ENCODE data around the gene ALKBH3.

Gene ALKBH3

DNA sequence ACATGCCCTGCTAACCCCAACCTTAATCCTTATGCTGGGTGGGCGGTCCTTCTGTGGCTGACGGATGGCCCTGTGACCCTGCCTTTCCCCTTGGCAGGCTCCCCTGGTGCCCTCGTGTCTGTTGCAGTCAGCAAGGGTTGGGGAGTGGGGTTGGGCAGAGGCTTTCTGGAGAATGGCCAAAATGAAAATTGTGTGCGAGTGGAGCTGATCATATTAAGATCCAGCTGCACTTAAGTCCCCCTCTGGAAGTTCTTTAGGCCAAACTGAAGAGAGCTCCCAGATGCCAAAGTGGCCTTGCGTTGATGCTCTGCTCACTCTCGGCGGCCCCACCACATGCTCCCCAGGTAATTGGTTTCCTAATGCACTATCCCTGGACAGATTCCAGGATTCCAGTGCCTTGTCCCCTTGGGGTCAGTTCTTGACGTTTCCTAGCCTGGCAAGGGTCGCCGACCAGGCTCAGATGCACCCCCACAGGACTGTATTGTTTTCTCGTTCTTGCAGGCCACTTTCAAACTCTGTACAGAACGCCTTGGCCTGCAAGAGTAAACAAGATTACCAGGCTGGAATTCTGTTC lies 45.4 kb downstream of the ALKBH3 start:
- peak; percentile 41 for ATAC-seq
- TF ChIP-seq ZFP3 (CRISPR knock-in tag; IDR thresholded peaks at IDR 0.05) (no peak; the same call in 1 of the 2 replicates), TCF4 (CRISPR knock-in tag; IDR thresholded peaks at IDR 0.05; ENCODE audit: borderline replicate concordance) (peak; percentile 87; the same call in 1 of the 2 replicates), PPARA (CRISPR knock-in tag; IDR thresholded peaks at IDR 0.05; ENCODE audit: borderline replicate concordance) (0 out of 2 replicates have a peak, but pooled peaks have one; percentile 21), GLIS3 (CRISPR knock-in tag; IDR thresholded peaks at IDR 0.05) (no peak; the same call in 1 of the 2 replicates), TOX (CRISPR knock-in tag; IDR thresholded peaks at IDR 0.05; ENCODE audit: borderline replicate concordance) (no peak), OSR1 (CRISPR knock-in tag; IDR thresholded peaks at IDR 0.05) (no peak), ZNF8 (CRISPR knock-in tag; IDR thresholded peaks at IDR 0.05) (no peak), CSDC2 (CRISPR knock-in tag; IDR thresholded peaks at IDR 0.05) (no peak), ISL1 (CRISPR knock-in tag; IDR thresholded peaks at IDR 0.05) (peak; percentile 46; the same call in 1 of the 2 replicates), ZNF565 (CRISPR knock-in tag; conservative IDR thresholded peaks at IDR 0.05; ENCODE audit: low read depth) (no peak), SNAI2 (CRISPR knock-in tag; IDR thresholded peaks at IDR 0.05) (0 out of 2 replicates have a peak, but pooled peaks have one; percentile 13)
- TF ChIP-seq, protein P1, sequence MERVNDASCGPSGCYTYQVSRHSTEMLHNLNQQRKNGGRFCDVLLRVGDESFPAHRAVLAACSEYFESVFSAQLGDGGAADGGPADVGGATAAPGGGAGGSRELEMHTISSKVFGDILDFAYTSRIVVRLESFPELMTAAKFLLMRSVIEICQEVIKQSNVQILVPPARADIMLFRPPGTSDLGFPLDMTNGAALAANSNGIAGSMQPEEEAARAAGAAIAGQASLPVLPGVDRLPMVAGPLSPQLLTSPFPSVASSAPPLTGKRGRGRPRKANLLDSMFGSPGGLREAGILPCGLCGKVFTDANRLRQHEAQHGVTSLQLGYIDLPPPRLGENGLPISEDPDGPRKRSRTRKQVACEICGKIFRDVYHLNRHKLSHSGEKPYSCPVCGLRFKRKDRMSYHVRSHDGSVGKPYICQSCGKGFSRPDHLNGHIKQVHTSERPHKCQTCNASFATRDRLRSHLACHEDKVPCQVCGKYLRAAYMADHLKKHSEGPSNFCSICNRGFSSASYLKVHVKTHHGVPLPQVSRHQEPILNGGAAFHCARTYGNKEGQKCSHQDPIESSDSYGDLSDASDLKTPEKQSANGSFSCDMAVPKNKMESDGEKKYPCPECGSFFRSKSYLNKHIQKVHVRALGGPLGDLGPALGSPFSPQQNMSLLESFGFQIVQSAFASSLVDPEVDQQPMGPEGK (CRISPR knock-in tag; IDR thresholded peaks at IDR 0.05; ENCODE audit: borderline replicate concordance): no peak
- TF ChIP-seq, protein P2, sequence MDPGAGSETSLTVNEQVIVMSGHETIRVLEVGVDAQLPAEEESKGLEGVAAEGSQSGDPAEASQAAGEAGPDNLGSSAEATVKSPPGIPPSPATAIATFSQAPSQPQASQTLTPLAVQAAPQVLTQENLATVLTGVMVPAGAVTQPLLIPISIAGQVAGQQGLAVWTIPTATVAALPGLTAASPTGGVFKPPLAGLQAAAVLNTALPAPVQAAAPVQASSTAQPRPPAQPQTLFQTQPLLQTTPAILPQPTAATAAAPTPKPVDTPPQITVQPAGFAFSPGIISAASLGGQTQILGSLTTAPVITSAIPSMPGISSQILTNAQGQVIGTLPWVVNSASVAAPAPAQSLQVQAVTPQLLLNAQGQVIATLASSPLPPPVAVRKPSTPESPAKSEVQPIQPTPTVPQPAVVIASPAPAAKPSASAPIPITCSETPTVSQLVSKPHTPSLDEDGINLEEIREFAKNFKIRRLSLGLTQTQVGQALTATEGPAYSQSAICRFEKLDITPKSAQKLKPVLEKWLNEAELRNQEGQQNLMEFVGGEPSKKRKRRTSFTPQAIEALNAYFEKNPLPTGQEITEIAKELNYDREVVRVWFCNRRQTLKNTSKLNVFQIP (CRISPR knock-in tag; IDR thresholded peaks at IDR 0.05; ENCODE audit: borderline replicate concordance, low read depth): no peak
- TF ChIP-seq, protein P3, sequence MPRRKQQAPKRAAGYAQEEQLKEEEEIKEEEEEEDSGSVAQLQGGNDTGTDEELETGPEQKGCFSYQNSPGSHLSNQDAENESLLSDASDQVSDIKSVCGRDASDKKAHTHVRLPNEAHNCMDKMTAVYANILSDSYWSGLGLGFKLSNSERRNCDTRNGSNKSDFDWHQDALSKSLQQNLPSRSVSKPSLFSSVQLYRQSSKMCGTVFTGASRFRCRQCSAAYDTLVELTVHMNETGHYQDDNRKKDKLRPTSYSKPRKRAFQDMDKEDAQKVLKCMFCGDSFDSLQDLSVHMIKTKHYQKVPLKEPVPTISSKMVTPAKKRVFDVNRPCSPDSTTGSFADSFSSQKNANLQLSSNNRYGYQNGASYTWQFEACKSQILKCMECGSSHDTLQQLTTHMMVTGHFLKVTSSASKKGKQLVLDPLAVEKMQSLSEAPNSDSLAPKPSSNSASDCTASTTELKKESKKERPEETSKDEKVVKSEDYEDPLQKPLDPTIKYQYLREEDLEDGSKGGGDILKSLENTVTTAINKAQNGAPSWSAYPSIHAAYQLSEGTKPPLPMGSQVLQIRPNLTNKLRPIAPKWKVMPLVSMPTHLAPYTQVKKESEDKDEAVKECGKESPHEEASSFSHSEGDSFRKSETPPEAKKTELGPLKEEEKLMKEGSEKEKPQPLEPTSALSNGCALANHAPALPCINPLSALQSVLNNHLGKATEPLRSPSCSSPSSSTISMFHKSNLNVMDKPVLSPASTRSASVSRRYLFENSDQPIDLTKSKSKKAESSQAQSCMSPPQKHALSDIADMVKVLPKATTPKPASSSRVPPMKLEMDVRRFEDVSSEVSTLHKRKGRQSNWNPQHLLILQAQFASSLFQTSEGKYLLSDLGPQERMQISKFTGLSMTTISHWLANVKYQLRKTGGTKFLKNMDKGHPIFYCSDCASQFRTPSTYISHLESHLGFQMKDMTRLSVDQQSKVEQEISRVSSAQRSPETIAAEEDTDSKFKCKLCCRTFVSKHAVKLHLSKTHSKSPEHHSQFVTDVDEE (CRISPR knock-in tag; IDR thresholded peaks at IDR 0.05): peak; percentile 83; the same call in 1 of the 2 replicates

DNA sequence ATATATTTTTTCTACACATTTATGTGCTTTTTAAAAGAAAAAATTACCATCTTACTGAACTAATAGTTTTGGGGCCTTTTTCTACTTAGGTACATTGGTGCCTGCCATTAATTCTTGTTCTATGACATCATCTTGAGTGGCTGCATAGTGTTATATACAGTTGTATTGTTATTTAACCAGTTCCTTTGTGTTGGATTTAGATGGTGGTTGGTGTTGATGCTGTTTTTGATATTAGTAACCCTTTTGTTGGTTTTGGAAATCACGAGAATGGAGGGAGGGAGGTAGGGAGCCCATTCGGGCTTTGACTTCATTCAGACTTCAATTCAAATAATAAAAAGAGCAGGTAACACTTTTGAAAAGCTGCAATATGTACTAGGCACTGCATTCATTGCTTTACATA lies 46.4 kb downstream of the ALKBH3 start:
- TF ChIP-seq TCF4 (CRISPR knock-in tag; IDR thresholded peaks at IDR 0.05; ENCODE audit: borderline replicate concordance) (no peak), CSDC2 (CRISPR knock-in tag; IDR thresholded peaks at IDR 0.05) (no peak), BACH2 (CRISPR knock-in tag; IDR thresholded peaks at IDR 0.05; ENCODE audit: borderline replicate concordance) (no peak), SNAI2 (CRISPR knock-in tag; IDR thresholded peaks at IDR 0.05) (no peak), ZNF70 (CRISPR knock-in tag; IDR thresholded peaks at IDR 0.05) (no peak), ZC3H10 (CRISPR knock-in tag; IDR thresholded peaks at IDR 0.05) (no peak), ZNF8 (CRISPR knock-in tag; IDR thresholded peaks at IDR 0.05) (no peak), PPARA (CRISPR knock-in tag; IDR thresholded peaks at IDR 0.05; ENCODE audit: borderline replicate concordance) (no peak), GLIS3 (CRISPR knock-in tag; IDR thresholded peaks at IDR 0.05) (no peak), ZNF565 (CRISPR knock-in tag; conservative IDR thresholded peaks at IDR 0.05; ENCODE audit: low read depth) (no peak), ISL1 (CRISPR knock-in tag; IDR thresholded peaks at IDR 0.05) (no peak), TOX (CRISPR knock-in tag; IDR thresholded peaks at IDR 0.05; ENCODE audit: borderline replicate concordance) (no peak), OSR1 (CRISPR knock-in tag; IDR thresholded peaks at IDR 0.05) (no peak), ZFP3 (CRISPR knock-in tag; IDR thresholded peaks at IDR 0.05) (no peak), ESRRG (CRISPR knock-in tag; IDR thresholded peaks at IDR 0.05) (no peak)
- TF ChIP-seq, protein P4, sequence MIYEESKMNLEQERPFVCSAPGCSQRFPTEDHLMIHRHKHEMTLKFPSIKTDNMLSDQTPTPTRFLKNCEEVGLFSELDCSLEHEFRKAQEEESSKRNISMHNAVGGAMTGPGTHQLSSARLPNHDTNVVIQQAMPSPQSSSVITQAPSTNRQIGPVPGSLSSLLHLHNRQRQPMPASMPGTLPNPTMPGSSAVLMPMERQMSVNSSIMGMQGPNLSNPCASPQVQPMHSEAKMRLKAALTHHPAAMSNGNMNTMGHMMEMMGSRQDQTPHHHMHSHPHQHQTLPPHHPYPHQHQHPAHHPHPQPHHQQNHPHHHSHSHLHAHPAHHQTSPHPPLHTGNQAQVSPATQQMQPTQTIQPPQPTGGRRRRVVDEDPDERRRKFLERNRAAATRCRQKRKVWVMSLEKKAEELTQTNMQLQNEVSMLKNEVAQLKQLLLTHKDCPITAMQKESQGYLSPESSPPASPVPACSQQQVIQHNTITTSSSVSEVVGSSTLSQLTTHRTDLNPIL (CRISPR knock-in tag; IDR thresholded peaks at IDR 0.05; ENCODE audit: low read depth): no peak
- TF ChIP-seq, protein P3 (CRISPR knock-in tag; IDR thresholded peaks at IDR 0.05): no peak
- TF ChIP-seq, protein P1 (CRISPR knock-in tag; IDR thresholded peaks at IDR 0.05; ENCODE audit: borderline replicate concordance): no peak
- TF ChIP-seq, protein P2 (CRISPR knock-in tag; IDR thresholded peaks at IDR 0.05; ENCODE audit: borderline replicate concordance, low read depth): no peak
- TF ChIP-seq, protein P5, sequence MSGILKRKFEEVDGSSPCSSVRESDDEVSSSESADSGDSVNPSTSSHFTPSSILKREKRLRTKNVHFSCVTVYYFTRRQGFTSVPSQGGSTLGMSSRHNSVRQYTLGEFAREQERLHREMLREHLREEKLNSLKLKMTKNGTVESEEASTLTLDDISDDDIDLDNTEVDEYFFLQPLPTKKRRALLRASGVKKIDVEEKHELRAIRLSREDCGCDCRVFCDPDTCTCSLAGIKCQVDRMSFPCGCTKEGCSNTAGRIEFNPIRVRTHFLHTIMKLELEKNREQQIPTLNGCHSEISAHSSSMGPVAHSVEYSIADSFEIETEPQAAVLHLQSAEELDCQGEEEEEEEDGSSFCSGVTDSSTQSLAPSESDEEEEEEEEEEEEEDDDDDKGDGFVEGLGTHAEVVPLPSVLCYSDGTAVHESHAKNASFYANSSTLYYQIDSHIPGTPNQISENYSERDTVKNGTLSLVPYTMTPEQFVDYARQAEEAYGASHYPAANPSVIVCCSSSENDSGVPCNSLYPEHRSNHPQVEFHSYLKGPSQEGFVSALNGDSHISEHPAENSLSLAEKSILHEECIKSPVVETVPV (CRISPR knock-in tag; IDR thresholded peaks at IDR 0.05): no peak
- no peak for ATAC-seq

Measured in SK-N-SH treated with all-trans-retinoic acid at 6 μM for 48 hours (cell line).